HL-60 (cell line): ENCODE data around the gene IGFBPL1.

Experiments
- DNase-seq, 2 experiments: peaks; one replicate each; pipeline ENCODE4 v3.0.0-alpha.2; 2010 to 2020; ENCODE audit warnings: low read depth in 1 of 2, low spot score in 1 of 2
- H3K27ac ChIP-seq: fragments of 250-450 bp; sonication (Bioruptor Pico); replicated peaks from 2 replicates; pipeline ENCODE4 v1.5.1; 2020; ENCODE audit warnings: mild to moderate bottlenecking, moderate library complexity
- H3K27me3 ChIP-seq: fragments of 250-450 bp; sonication (Bioruptor Pico); 2 replicates; pipeline ENCODE4 v1.5.1; 2021; ENCODE audit warnings: mild to moderate bottlenecking, moderate library complexity; ENCODE audit not compliant: insufficient read depth, poor library complexity, severe bottlenecking
- H3K4me3 ChIP-seq: replicated peaks from 2 replicates; pipeline ENCODE4 v1.5.1; 2011; ENCODE audit warnings: mild to moderate bottlenecking, control low read depth, low read length; ENCODE audit not compliant: insufficient read depth
- GABPA ChIP-seq: IDR thresholded peaks from 2 replicates; pipeline ENCODE4 v1.6.1; 2012; ENCODE audit warnings: low read depth
- POLR2AphosphoS5 ChIP-seq: IDR thresholded peaks from 2 replicates; pipeline ENCODE4 v1.6.1; 2012; ENCODE audit warnings: low read depth
- SPI1 ChIP-seq: IDR thresholded peaks from 2 replicates; pipeline ENCODE4 v1.6.1; 2012; ENCODE audit warnings: low read depth, mild to moderate bottlenecking, borderline replicate concordance
- TF ChIP-seq, protein P1 (sequence below): IDR thresholded peaks from 2 replicates; pipeline ENCODE4 v1.6.1; 2012; ENCODE audit warnings: low read depth; ENCODE audit not compliant: insufficient replicate concordance
- TF ChIP-seq, protein P2 (sequence below): IDR thresholded peaks from one replicate; pipeline ENCODE4 v1.5.1; 2011; ENCODE audit warnings: low read length, control low read depth, inconsistent platforms; ENCODE audit not compliant: insufficient read depth

IGFBPL1 gene

DNA sequence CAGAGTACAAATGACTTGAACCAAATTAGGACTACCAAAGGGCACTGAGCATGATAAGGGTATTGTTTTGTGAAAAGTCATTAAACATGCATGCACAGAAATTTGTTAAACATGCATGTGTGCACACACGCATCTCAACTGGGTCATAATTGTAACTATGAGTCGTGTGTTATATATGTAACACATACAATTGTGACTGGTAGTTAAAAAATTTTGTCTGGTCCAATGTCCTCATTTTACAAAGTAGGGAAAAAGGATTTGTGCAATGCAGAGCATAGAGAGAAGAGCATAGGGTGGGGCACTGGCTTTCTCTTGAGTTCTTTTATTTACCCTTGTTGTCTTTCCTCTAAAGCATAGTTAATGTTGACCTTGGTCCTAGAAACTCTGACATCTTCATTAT lies 19.3 kb upstream of the IGFBPL1 start:
- H3K27me3 ChIP-seq = no peaks in the 10 kb centered on the region
- DNase-seq = no peak
- no peak overlapping the region for H3K4me3 ChIP-seq
- H3K27ac ChIP-seq = no peak overlapping the region
- no peak for TF ChIP-seq POLR2AphosphoS5
- TF ChIP-seq GABPA = no peak
- TF ChIP-seq, protein P1, sequence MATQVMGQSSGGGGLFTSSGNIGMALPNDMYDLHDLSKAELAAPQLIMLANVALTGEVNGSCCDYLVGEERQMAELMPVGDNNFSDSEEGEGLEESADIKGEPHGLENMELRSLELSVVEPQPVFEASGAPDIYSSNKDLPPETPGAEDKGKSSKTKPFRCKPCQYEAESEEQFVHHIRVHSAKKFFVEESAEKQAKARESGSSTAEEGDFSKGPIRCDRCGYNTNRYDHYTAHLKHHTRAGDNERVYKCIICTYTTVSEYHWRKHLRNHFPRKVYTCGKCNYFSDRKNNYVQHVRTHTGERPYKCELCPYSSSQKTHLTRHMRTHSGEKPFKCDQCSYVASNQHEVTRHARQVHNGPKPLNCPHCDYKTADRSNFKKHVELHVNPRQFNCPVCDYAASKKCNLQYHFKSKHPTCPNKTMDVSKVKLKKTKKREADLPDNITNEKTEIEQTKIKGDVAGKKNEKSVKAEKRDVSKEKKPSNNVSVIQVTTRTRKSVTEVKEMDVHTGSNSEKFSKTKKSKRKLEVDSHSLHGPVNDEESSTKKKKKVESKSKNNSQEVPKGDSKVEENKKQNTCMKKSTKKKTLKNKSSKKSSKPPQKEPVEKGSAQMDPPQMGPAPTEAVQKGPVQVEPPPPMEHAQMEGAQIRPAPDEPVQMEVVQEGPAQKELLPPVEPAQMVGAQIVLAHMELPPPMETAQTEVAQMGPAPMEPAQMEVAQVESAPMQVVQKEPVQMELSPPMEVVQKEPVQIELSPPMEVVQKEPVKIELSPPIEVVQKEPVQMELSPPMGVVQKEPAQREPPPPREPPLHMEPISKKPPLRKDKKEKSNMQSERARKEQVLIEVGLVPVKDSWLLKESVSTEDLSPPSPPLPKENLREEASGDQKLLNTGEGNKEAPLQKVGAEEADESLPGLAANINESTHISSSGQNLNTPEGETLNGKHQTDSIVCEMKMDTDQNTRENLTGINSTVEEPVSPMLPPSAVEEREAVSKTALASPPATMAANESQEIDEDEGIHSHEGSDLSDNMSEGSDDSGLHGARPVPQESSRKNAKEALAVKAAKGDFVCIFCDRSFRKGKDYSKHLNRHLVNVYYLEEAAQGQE = no peak
- TF ChIP-seq SPI1 = no peak
- TF ChIP-seq, protein P2, sequence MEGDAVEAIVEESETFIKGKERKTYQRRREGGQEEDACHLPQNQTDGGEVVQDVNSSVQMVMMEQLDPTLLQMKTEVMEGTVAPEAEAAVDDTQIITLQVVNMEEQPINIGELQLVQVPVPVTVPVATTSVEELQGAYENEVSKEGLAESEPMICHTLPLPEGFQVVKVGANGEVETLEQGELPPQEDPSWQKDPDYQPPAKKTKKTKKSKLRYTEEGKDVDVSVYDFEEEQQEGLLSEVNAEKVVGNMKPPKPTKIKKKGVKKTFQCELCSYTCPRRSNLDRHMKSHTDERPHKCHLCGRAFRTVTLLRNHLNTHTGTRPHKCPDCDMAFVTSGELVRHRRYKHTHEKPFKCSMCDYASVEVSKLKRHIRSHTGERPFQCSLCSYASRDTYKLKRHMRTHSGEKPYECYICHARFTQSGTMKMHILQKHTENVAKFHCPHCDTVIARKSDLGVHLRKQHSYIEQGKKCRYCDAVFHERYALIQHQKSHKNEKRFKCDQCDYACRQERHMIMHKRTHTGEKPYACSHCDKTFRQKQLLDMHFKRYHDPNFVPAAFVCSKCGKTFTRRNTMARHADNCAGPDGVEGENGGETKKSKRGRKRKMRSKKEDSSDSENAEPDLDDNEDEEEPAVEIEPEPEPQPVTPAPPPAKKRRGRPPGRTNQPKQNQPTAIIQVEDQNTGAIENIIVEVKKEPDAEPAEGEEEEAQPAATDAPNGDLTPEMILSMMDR = no peak

GRCh38 chr9:38443181-38443580 lies 18.9 kb upstream of the IGFBPL1 start:
- no peak for DNase-seq
- Histone ChIP-seq H3K27me3 (no peaks in the 10 kb centered on the region), H3K4me3 (no peak overlapping the region), H3K27ac (no peak overlapping the region)
- TF ChIP-seq GABPA = no peak
- no peak for TF ChIP-seq SPI1
- TF ChIP-seq, protein P2 = no peak
- no peak for TF ChIP-seq POLR2AphosphoS5
- TF ChIP-seq, protein P1 = no peak

DNA sequence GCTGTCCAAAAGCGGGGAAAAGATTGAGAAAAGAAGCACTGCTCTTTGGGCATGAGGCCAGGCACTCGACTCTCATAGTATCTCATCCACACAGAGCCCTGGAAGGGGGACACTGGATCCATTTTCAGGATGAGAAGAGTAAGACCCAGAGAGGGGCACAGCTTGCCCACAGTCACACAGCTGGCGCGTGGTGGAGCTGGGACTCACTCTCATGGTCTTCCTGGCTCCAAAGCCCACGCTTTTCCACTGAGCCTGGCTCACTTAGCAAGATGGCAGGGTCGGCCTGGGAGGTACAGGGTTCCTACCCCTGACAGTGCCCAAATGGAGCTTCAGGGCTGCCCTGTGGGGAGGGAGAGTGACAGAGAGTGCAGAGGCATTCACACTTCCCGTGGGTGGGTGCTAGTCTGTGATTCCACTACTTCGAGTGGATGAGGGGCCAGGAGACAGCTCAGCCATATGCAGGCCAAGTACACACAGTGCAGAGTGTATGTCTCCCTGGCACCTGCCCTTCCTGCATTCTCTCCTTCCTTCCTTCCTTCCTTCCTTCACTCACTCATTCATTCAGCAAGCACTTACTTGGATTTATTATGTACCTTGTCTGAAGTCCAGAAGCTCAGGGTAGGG lies 18.3 kb upstream of the IGFBPL1 start:
- no peak for DNase-seq
- Histone ChIP-seq H3K27me3 (no peaks in the 10 kb centered on the region), H3K27ac (no peak overlapping the region), H3K4me3 (no peak overlapping the region)
- no peak for TF ChIP-seq GABPA
- TF ChIP-seq, protein P1 = no peak
- TF ChIP-seq, protein P2 = no peak
- TF ChIP-seq POLR2AphosphoS5 = no peak
- TF ChIP-seq SPI1 = no peak
